ENCODE data around the gene LRP2BP.
"Not testable (repeated sequence)": the region's sequence is repeated elsewhere in the genome, so short reads cannot be mapped to it uniquely, and the experiment has no call there.

Gene LRP2BP

DNA sequence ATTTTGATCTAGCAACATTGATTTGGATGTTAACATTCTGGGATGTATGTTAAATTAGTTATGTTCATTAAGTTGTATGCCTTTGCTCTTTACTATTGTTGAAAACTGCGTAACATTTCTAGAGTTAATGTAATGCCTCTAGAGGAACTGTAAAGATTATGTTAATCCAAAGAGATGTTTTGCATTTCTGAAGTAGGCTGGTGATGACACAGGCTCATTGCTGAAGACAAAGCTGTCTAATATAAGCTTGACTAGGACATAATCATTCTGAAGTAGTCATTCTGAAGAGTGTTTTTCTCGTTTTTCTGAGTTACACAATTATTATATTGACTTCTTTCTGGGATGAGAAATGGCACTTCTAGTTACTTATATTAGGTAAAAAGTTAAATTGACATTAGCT is 72.9 kb downstream of the LRP2BP start:
- DNase-seq (ENCODE audit: low spot score): no peak
- TF ChIP-seq, protein P1, sequence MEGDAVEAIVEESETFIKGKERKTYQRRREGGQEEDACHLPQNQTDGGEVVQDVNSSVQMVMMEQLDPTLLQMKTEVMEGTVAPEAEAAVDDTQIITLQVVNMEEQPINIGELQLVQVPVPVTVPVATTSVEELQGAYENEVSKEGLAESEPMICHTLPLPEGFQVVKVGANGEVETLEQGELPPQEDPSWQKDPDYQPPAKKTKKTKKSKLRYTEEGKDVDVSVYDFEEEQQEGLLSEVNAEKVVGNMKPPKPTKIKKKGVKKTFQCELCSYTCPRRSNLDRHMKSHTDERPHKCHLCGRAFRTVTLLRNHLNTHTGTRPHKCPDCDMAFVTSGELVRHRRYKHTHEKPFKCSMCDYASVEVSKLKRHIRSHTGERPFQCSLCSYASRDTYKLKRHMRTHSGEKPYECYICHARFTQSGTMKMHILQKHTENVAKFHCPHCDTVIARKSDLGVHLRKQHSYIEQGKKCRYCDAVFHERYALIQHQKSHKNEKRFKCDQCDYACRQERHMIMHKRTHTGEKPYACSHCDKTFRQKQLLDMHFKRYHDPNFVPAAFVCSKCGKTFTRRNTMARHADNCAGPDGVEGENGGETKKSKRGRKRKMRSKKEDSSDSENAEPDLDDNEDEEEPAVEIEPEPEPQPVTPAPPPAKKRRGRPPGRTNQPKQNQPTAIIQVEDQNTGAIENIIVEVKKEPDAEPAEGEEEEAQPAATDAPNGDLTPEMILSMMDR (IDR thresholded peaks at IDR 0.05; ENCODE audit: extremely low read depth, insufficient read depth, missing control alignments): no peak
- in situ Hi-C loops (cut with MboI; ENCODE audit: low pct_unique_long_range_greater_than_20kb, low sequenced_read_pairs, unreplicated experiment): no loop called here

- in situ Hi-C loops (cut with MboI; ENCODE audit: low pct_unique_long_range_greater_than_20kb, low sequenced_read_pairs, unreplicated experiment): no loop called here
- no peak for DNase-seq (ENCODE audit: low spot score)
- TF ChIP-seq, protein P1 (IDR thresholded peaks at IDR 0.05; ENCODE audit: extremely low read depth, insufficient read depth, missing control alignments): no peak
Measured at GRCh38 chr4:185318679-185319078, 77.0 kb downstream of the LRP2BP start.

DNA sequence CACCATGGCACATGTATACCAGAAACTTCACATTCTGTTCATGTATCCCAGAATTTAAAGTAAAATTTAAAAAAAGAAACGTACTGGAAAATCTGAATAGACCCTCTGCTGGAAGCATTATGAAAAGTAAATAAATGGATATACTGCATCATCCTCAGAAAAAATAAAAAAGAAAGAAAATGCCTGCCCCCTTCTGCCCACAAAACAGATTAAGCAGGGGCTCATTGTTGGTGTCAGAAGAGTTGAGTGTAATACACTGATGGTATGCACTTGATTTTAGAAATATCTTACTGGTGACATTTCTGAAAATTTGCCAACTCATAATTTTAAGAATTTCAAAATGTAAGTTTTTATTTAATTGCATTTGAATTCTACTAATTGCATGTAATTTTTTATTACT is 77.8 kb downstream of the LRP2BP start:
- in situ Hi-C loops (cut with MboI; ENCODE audit: low pct_unique_long_range_greater_than_20kb, low sequenced_read_pairs, unreplicated experiment): no loop called here
- no peak for DNase-seq (ENCODE audit: low spot score)
- TF ChIP-seq, protein P1 (IDR thresholded peaks at IDR 0.05; ENCODE audit: extremely low read depth, insufficient read depth, missing control alignments): no peak

DNA sequence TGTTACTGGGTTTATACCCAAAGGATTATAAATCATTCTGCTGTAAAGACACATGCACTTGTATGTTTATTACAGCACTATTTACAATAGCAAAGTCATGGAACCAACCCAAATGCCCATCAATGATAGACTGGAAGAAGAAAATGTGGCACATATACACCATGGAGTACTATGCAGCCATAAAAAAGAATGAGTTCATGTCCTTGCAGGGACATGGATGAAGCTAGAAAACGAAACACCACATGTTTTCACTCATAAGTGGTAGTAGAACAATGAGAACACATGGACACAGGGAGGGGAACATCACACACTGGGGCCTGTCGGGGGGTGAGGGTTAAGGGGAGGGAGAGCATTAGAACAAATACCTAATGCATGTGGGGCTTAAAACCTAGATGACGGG is 78.3 kb downstream of the LRP2BP start:
- DNase-seq (ENCODE audit: low spot score); in situ Hi-C loops (cut with MboI; ENCODE audit: low pct_unique_long_range_greater_than_20kb, low sequenced_read_pairs, unreplicated experiment): not testable (repeated sequence)
